HL-60 (cell line): Measurements from ENCODE around the gene ATP8A2.

Experiments
- CTCF ChIP-seq: IDR thresholded peaks from one replicate; pipeline ENCODE4 v1.5.1; 2011; ENCODE audit warnings: low read length, control low read depth, inconsistent platforms; ENCODE audit not compliant: insufficient read depth
- GABPA ChIP-seq: IDR thresholded peaks from 2 replicates; pipeline ENCODE4 v1.6.1; 2012; ENCODE audit warnings: low read depth
- POLR2AphosphoS5 ChIP-seq: IDR thresholded peaks from 2 replicates; pipeline ENCODE4 v1.6.1; 2012; ENCODE audit warnings: low read depth
- REST ChIP-seq: IDR thresholded peaks from 2 replicates; pipeline ENCODE4 v1.6.1; 2012; ENCODE audit warnings: low read depth; ENCODE audit not compliant: insufficient replicate concordance
- SPI1 ChIP-seq: IDR thresholded peaks from 2 replicates; pipeline ENCODE4 v1.6.1; 2012; ENCODE audit warnings: low read depth, mild to moderate bottlenecking, borderline replicate concordance

- TF ChIP-seq REST: no peak
- TF ChIP-seq CTCF: no peak
- TF ChIP-seq SPI1: no peak
- no peak for TF ChIP-seq POLR2AphosphoS5
- no peak for TF ChIP-seq GABPA
Observed at GRCh38 chr13:25469169-25469525, 97.4 kb downstream of the ATP8A2 start.
